ENCODE data around the gene SLC38A1.
A peak's percentile ranks its signal among the peaks of the same experiment; 100 is the strongest.

SLC38A1 gene

DNA sequence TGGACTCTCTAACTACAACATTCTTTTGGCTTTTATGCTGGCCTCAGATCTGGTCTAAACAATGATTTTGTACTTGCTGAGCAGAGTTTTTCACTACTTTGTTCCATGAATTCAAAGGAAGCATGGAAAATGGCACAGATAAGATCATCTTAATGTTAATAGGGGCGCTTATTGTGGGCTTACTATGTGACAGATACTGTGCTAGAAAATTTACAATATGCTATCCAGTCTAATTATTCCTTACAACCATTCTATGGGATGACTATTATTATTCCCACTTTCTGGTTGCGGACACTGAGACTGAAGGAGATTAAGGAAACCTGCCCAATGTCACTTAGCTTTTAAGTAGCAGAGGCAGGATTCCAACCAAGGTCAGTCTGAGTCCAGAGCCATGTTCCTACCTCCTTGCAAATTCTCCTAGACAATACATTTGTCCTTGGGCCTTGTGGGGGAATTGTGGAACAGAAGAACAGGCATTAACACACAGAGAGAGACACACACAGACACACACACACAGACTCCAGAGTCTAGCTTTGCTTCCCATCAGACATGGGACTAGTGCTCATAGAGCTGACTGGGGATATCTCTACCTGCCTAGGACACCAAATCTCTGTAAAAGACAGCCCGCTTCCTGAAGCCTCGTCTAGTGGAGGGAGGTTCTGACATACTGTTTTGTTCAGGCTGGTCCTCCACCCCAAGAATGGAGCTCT lies 107.7 kb downstream of the SLC38A1 start:
- DNase-seq: no peak

DNA sequence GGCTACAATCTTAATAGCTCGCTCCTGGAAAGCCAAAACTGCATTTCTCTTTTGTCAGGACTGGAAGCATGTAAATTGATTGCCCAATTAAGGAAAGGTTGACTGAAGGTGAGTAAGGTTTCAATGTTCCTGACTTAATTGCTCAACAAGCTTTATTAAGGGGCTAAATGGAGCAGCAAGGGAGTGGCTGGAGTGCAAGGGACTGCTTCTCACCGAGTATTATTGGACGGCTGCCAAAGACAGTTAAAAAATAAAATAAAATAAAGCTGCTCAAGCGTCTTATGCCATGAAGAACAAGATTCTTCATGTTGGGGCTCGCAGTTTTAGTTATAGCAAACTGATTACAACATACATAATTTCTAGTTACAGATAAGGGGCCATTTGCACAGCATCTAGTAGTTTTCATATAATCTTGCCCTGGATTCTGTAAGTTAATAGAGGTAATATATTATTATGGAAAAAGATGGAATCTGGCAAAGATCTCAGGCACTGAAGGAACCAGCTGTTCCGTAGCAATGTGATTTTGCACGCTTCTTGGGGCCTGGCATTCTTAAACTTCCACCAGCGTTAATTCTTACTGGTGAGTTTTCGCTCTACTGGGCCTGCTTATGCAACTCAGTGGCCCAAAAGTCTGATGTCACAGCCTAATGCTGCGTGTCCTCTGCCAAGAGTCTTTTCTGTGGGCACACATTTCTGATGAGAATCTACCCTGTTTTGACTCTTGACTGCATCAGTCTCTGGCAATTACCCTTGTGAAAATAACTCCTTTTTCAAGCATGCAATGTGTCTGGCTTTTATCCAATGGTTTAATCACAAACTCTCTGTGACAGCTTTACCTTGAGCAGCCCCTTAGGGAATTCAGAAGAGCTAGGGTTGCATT lies 108.5 kb downstream of the SLC38A1 start:
- no peak for DNase-seq

DNA sequence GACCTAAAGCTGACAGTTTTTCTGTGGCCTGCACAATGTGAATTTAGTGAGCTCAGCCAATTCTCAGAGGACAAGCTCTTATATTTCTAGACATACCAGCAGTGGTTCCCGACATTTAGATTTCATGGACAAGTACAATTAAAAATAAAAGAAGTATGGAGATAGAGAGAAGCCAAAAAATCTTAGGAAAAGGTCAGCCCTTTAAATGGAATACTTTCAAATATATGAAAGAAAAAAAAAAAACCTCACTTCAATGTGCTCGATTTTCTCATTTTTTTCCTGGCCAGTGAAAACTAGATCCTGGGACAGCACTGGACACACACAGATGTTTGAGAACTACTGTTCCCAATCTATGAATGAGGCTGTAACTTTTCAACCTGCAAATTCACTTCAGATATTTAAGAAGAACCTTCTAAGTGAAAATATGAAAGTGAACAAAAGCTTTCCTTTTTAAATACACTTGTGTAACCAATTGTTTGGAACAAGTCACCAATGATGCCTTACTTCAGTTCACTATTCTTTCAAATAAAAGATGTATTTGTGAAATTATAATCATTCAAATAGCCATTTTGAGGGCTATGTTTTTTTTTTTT lies 109.4 kb downstream of the SLC38A1 start:
- no peak for DNase-seq

GRCh38 chr12:46158501-46158900 lies 110.3 kb downstream of the SLC38A1 start:
- no peak for DNase-seq

DNA sequence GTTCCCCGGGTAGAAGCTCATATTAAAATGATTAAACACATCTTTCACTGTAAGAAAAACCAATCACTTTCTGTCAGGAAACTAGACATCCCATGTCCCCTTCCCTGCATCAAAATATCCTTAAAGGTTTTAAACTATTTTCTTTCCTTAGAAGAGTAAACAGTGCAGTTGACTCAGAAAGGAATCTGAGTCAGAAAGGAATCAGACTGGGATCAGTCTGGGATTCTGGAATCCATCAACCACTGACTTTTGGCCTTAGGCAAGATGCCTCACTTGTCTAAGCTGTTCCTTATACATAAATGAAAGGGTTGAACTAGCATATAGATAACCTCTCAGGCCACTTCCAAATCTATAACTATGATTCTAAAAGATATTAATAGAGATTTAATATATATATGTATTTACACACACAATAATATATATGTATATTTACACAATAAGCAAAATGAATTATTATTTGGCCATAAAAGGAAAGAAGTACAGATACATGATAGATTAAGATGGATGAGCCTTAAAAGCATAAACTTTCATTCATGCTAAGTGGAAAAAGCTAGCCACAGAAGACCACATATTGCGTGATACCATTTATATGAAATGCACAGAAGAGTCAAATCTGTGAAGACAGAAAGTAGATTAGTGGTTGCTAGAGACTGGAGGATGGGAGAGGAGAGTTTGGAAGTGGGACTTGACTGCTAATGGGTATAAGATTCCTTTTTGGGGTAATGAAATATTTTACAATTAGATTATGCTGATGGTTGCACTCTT lies 114.4 kb downstream of the SLC38A1 start:
- DNase-seq: no peak

GRCh38 chr12:46153268-46153872 lies 115.5 kb downstream of the SLC38A1 start:
- peak; percentile 8 for DNase-seq

DNA sequence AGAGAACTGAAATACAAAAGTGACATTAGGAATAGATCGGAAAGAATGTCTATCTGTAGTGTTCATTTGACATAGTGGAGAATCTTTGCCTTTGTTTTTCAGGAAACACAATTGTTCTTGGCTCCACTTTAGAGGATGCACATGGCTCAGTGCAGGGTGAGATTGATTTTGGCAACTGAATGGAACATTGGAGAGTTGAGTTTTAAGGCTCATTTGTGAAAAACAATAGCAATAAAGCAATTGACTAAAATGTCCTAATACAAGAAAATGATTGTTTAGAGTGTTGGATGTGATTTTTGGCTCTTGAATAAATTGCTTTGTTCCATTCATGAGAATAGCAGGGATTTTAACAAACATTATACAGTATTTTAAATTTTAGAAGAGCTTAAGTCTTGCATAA lies 116.4 kb downstream of the SLC38A1 start:
- no peak for DNase-seq

GRCh38 chr12:46150735-46151134 lies 118.1 kb downstream of the SLC38A1 start:
- DNase-seq: no peak

DNA sequence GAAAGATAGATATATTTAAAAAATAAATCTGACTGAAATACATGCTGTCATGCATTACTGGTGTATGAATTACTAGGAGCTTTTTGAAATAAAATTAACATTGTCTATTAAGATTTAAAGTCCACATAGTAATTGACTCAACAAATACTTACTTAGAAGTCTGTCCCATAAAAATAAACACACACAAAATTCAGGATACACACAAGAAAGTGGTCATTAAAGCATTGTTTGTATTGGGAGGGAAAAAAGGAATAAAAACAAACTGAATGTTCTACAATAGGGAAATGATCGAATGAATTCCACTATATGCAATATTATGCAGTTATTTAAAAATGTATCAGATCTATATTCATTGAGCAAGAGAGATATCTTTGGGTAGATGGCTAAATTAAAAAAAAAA lies 118.9 kb downstream of the SLC38A1 start:
- no peak for DNase-seq

- no peak for DNase-seq
Observed at GRCh38 chr12:46149079-46149464, 119.8 kb downstream of the SLC38A1 start.

GRCh38 chr12:46148327-46149078 lies 120.3 kb downstream of the SLC38A1 start:
- DNase-seq: no peak

- no peak for DNase-seq
Observed at GRCh38 chr12:46147144-46147543, 121.7 kb downstream of the SLC38A1 start.

DNA sequence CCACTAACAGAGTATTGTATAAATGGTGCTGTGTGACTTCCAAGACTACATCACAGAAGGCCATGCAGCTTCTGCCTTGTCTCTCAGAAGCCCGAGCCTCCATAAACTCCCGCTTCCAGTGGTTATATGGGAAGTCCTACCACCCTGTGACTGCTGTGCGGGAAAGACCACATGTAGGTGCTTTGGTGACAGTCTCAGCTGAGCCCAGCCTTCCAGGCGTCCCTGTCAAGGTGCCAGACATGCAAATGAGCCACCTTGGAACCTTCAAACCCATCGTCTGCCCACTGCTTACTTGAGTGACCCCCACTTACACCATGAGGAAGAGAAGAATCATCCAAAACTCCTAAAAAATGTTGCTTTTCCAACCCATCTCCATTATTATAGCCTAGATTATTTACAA lies 123.0 kb downstream of the SLC38A1 start:
- no peak for DNase-seq

- DNase-seq: no peak
Observed at GRCh38 chr12:46144433-46144832, 124.4 kb downstream of the SLC38A1 start.

DNA sequence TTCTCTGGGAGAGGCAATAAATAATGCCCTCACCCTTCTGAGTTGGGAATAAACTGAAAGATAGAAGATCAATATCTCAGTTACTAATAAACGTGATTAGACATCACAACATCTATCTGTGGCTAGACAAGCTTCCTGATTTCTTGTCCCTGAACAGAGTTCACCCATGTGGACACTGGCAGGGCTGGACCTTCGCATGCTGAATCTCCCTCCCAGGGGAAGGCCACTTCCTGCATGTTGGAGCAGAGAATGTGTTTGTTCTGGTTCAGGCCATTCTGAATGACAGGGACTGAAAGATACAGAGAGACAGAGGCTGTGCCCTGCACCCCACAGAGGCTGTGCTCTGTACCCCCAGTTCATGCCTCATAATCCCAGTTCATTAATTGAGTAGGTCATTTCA lies 132.6 kb downstream of the SLC38A1 start:
- no peak for DNase-seq

- no peak for DNase-seq
Observed at GRCh38 chr12:46135750-46136149, 133.1 kb downstream of the SLC38A1 start.

DNA sequence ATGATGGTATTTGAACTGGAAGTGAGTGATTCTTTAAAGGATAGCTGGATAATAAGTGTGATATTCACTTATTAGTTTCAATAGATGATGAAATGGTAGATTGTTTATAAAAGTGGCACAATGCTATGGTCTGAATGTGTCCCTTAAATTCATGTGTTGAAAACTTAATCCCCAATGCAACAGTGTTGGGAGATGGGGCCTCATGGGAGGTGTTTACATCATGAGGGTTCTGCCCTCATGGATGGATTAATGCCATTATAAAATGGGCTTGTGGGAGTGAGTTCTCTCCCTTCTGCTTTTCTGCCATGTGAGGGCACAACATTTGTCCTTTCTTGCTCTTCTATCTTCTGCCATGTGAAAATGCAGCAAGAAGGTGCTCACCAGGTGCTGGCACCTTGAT lies 134.0 kb downstream of the SLC38A1 start:
- DNase-seq: no peak

GRCh38 chr12:46134205-46134811 lies 134.5 kb downstream of the SLC38A1 start:
- DNase-seq: no peak

- DNase-seq: no peak
Observed at GRCh38 chr12:46133751-46134150, 135.1 kb downstream of the SLC38A1 start.
